ENCODE results near the gene RASA2.
A peak's percentile ranks its signal among the peaks of the same experiment; 100 is the strongest.
"Not testable (repeated sequence)": the region's sequence is repeated elsewhere in the genome, so short reads cannot be mapped to it uniquely, and the experiment has no call there.

Gene RASA2

GRCh38 chr3:141457624-141458236, 29.1 kb upstream of the RASA2 start:
- DNase-seq (ENCODE audit: low read depth in 2 of 2), result no peak

GRCh38 chr3:141459008-141459407, 27.8 kb upstream of the RASA2 start:
- no peak for DNase-seq (ENCODE audit: low read depth in 2 of 2)

GRCh38 chr3:141460097-141460704, 26.6 kb upstream of the RASA2 start:
- DNase-seq (ENCODE audit: low read depth in 2 of 2), result peak; percentile 60 to 83

- no peak for DNase-seq (ENCODE audit: low read depth in 2 of 2)
Observed at GRCh38 chr3:141462176-141462859, 24.5 kb upstream of the RASA2 start.

- DNase-seq (ENCODE audit: low read depth in 2 of 2), result no peak
Observed at GRCh38 chr3:141465221-141465620, 21.6 kb upstream of the RASA2 start.

- no peak for DNase-seq (ENCODE audit: low read depth in 2 of 2)
Observed at GRCh38 chr3:141466633-141467169, 20.1 kb upstream of the RASA2 start.

- no peak for DNase-seq (ENCODE audit: low read depth in 2 of 2)
Observed at GRCh38 chr3:141469720-141470119, 17.1 kb upstream of the RASA2 start.

GRCh38 chr3:141471160-141471559, 15.7 kb upstream of the RASA2 start:
- DNase-seq (ENCODE audit: low read depth in 2 of 2), result no peak

- no peak for DNase-seq (ENCODE audit: low read depth in 2 of 2)
Observed at GRCh38 chr3:141476033-141476432, 10.8 kb upstream of the RASA2 start.

- DNase-seq (ENCODE audit: low read depth in 2 of 2), result no peak
Observed at GRCh38 chr3:141477224-141477623, 9.6 kb upstream of the RASA2 start.

GRCh38 chr3:141478139-141478538, 8.7 kb upstream of the RASA2 start:
- no peak for DNase-seq (ENCODE audit: low read depth in 2 of 2)

- not testable (repeated sequence) for DNase-seq (ENCODE audit: low read depth in 2 of 2)
Observed at GRCh38 chr3:141478840-141479239, 8.0 kb upstream of the RASA2 start.

- DNase-seq (ENCODE audit: low read depth in 2 of 2), result no peak
Observed at GRCh38 chr3:141482245-141482922, 4.4 kb upstream of the RASA2 start.

GRCh38 chr3:141484701-141485287, 2.0 kb upstream of the RASA2 start:
- DNase-seq (ENCODE audit: low read depth in 2 of 2), result no peak

- DNase-seq (ENCODE audit: low read depth in 2 of 2), result no peak
Observed at GRCh38 chr3:141485641-141486495, 959 bp upstream of the RASA2 start.

GRCh38 chr3:141486496-141486745, 406 bp upstream of the RASA2 start:
- no peak for DNase-seq (ENCODE audit: low read depth in 2 of 2)

- peak; percentile 56 to 64 for DNase-seq (ENCODE audit: low read depth in 2 of 2)
Observed at GRCh38 chr3:141487521-141488252, 860 bp downstream of the RASA2 start.

- DNase-seq (ENCODE audit: low read depth in 2 of 2), result no peak
Observed at GRCh38 chr3:141489203-141489602, 2.4 kb downstream of the RASA2 start.

- no peak for DNase-seq (ENCODE audit: low read depth in 2 of 2)
Observed at GRCh38 chr3:141491081-141491480, 4.3 kb downstream of the RASA2 start.

- DNase-seq (ENCODE audit: low read depth in 2 of 2), result no peak
Observed at GRCh38 chr3:141491929-141492328, 5.1 kb downstream of the RASA2 start.

- no peak for DNase-seq (ENCODE audit: low read depth in 2 of 2)
Observed at GRCh38 chr3:141493184-141493583, 6.4 kb downstream of the RASA2 start.

All from stimulated activated CD8-positive, alpha-beta memory T cell treated with anti-CD3 and anti-CD28 coated beads, Interleukin-7, amount 100 ng/mL, for 1 hour (primary cell).